Breast epithelium (tissue), 3 donors: Measurements from ENCODE around the gene ACAD11.

Experiments
- POLR2A ChIP-seq: fragments of 450-650 bp; IDR thresholded peaks from one replicate; pipeline ENCODE4 v1.6.1; 2016; ENCODE audit warnings: antibody characterized with exemption, mild to moderate bottlenecking, moderate library complexity
- POLR2AphosphoS5 ChIP-seq, 3 donors: sonication (generic); formaldehyde crosslinking; IDR thresholded peaks; one replicate each; pipeline ENCODE4 v1.6.1; 2017; ENCODE audit warnings: antibody characterized with exemption in 3 of 3

DNA sequence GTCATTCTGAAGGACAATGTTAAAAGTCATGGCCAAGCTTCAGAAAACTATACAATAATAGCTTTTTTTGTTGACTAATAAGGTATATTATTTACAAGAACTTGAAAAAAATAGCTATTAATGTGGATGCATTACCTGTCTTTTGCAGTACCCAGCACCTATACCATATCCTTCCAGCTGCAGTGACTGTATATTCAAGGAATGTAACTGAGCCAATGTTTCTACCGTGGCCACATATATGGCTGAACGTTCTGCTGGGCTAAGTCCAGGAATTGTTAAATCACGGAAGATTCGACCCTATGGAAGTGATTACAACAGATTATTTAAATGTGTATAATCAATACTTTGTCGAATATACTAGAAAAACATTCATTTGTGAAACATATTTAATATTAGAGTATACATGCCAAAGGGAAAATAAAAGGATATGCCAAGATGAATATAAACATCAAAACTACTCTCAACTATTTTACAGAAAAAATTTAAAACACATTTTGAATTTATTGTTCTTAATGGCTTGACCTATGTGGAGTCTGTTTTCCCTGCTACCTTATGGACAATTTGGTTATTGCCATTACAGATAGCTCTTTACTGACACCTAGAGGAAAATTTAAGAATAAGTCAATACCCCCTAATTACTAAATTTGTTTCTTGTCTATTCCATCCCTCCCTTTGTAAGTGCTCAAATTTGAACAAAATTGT is 17.6 kb downstream of the ACAD11 start:
- TF ChIP-seq POLR2AphosphoS5 (IDR thresholded peaks at IDR 0.05) (no peak), POLR2A (no peak)
